ENCODE results near the gene CYP4A22.

DNA sequence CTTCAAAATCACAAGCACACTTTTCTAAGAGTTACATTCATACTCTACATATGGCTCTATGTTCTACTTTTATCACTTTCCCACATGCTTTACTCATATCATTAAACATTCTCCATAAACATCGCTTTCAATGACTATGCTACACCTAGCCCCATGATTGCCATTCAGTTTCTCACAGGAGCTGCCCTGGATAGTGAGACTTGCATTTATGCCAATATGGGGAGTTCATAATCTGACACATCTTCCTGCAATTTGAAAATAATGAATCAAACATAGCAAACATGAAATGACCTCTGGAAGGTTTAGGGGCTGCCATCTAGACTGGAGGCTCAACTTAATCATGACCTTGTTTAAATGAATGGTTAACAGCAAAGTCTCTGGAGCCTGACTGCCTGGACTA, 9.0 kb upstream of the CYP4A22 start:
- TF ChIP-seq, protein P1, sequence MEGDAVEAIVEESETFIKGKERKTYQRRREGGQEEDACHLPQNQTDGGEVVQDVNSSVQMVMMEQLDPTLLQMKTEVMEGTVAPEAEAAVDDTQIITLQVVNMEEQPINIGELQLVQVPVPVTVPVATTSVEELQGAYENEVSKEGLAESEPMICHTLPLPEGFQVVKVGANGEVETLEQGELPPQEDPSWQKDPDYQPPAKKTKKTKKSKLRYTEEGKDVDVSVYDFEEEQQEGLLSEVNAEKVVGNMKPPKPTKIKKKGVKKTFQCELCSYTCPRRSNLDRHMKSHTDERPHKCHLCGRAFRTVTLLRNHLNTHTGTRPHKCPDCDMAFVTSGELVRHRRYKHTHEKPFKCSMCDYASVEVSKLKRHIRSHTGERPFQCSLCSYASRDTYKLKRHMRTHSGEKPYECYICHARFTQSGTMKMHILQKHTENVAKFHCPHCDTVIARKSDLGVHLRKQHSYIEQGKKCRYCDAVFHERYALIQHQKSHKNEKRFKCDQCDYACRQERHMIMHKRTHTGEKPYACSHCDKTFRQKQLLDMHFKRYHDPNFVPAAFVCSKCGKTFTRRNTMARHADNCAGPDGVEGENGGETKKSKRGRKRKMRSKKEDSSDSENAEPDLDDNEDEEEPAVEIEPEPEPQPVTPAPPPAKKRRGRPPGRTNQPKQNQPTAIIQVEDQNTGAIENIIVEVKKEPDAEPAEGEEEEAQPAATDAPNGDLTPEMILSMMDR (IDR thresholded peaks at IDR 0.05): no peak
- TF ChIP-seq POLR2A (IDR thresholded peaks at IDR 0.05) (no peak), POLR2AphosphoS5 (IDR thresholded peaks at IDR 0.05) (no peak)
